Measurements from ENCODE around the gene TTLL11.
A peak's percentile ranks its signal among the peaks of the same experiment; 100 is the strongest.
"Not testable (repeated sequence)": the region's sequence is repeated elsewhere in the genome, so short reads cannot be mapped to it uniquely, and the experiment has no call there.

Gene TTLL11

DNA sequence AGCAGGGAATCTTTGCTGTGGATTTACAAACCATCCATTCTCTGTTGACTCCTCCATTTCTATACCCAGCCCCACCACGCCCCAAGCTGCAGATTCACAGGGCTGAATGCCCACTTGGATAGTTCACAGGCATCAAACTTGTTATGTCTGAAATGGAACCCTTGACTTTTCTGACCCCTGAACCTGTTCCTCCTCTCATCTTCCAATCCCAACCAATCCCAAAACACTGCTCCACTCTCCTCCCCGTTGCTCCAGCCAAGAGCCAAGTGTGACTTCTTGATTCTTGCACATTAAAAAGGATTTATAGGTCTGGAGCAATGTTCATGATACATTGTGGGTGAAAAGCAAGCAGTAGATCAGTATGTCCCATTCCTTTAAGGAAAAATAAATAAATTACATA lies 296.0 kb downstream of the TTLL11 start:
- no peak overlapping the region for H3K4me3 ChIP-seq (ENCODE audit: low read length)
- no peak for DNase-seq (ENCODE audit: low read depth)
- TF ChIP-seq, protein P1, sequence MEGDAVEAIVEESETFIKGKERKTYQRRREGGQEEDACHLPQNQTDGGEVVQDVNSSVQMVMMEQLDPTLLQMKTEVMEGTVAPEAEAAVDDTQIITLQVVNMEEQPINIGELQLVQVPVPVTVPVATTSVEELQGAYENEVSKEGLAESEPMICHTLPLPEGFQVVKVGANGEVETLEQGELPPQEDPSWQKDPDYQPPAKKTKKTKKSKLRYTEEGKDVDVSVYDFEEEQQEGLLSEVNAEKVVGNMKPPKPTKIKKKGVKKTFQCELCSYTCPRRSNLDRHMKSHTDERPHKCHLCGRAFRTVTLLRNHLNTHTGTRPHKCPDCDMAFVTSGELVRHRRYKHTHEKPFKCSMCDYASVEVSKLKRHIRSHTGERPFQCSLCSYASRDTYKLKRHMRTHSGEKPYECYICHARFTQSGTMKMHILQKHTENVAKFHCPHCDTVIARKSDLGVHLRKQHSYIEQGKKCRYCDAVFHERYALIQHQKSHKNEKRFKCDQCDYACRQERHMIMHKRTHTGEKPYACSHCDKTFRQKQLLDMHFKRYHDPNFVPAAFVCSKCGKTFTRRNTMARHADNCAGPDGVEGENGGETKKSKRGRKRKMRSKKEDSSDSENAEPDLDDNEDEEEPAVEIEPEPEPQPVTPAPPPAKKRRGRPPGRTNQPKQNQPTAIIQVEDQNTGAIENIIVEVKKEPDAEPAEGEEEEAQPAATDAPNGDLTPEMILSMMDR (IDR thresholded peaks at IDR 0.05; ENCODE audit: insufficient read depth, low read depth, low read length, missing control alignments) = no peak

DNA sequence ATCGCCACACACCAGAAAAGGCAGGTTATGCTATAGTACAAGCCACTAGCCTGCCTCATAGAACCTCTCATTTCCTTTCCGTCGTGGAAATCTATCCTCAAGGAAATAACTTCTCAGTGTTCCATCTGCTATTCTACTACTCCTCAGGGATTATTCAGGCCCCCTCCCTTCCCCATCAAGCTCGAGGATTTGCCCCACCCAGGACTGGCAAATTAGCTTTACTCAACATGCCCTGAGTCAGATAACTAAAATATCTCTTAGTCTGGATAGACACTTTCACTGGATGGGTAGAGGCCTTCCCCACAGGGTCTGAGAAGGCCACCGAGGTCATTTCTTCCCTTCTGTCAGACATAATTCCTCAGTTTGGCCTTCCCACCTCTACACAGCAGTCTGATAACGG lies 298.8 kb downstream of the TTLL11 start:
- H3K4me3 ChIP-seq (ENCODE audit: low read length); DNase-seq (ENCODE audit: low read depth): not testable (repeated sequence)

DNA sequence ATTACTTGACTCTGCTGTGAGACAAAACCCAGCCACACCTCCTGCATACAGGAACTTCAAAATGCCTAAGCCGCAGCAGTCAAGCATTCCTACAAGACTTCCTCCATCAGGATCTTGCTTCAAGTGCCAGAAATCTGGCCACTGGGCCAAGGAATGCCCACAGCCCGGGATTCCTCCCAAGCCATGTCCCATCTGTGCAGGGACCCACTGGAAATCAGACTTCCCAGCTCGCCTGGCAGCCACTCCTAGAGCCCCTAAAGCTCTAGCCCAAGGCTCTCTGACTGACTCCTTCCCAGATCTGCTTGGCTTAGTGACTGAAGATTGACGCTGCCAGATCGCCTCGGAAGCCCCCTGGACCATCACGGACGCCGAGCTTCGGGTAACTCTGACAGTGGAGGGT lies 300.6 kb downstream of the TTLL11 start:
- H3K4me3 ChIP-seq (ENCODE audit: low read length); DNase-seq (ENCODE audit: low read depth): not testable (repeated sequence)

DNA sequence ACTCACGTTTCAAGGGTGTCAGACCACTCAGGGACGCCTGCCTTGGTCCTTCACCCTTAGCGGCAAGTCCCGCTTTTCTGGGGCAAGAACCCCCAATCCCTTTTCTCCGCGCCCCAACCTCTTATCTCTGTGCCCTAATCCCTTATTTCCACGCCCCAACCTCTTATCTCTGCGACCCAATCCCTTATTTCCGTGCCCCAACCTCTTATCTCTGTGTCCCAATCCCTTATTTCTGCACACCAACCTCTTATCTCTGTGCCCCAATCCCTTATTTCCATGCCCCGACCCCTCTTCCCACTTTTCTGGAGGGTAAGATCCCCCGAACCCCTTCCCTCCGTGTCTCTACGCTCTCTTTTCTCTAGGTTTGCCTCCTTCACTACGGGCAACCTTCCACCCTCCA lies 302.3 kb downstream of the TTLL11 start:
- TF ChIP-seq, protein P1 (IDR thresholded peaks at IDR 0.05; ENCODE audit: insufficient read depth, low read depth, low read length, missing control alignments) = no peak
- H3K4me3 ChIP-seq (ENCODE audit: low read length) = no peak overlapping the region
- DNase-seq (ENCODE audit: low read depth) = no peak

DNA sequence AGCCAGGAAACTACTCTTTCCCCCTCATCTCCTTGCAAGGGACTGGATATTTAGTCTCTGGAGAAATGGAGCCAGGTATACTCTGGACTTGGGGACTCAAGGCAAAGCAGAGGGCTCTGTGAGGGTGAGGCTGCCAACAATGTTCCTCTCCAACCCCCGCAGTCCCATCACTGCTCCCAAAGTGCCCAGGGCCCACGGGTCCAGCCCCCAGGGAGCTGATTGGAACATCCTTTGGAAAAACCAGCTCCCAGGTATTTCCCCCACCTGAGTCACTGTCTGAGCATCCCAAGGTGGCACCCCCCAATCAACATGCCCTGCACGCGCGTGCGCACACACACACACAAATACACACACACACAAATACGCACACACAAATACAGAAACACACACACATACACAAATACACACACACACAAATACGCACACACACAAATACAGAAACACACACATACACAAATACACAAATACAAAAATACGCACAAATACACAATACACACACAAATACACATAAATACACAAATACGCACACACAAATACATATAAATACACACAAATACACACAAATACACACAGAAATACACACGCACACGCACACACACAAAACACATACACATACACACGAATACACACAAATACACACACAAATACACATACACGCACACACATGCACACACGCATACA lies 304.3 kb downstream of the TTLL11 start:
- peak; percentile 34 for DNase-seq (ENCODE audit: low read depth)
- H3K4me3 ChIP-seq (ENCODE audit: low read length) = no peak overlapping the region
- TF ChIP-seq, protein P1 (IDR thresholded peaks at IDR 0.05; ENCODE audit: insufficient read depth, low read depth, low read length, missing control alignments) = no peak

DNA sequence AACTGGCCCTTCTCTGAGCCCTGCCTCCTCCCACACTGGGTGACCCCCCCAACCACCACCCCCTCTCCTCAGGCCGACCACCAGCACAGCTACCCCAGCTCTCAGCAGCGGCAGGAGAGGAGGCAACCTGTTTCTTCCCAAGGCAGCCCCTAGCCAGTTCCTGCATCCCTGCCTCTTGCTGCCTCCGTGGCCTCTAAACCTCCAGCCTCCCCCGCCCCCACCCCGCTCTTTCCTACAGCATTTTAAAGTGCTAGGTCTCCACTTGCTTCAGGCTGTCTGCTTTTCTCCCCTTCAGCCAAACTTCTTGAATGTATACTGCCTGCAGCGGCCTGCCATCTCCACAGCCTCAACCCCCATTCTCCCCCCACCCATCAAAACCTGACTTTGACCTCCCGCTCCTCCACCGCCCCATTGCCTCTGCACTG lies 306.1 kb downstream of the TTLL11 start:
- no peak for DNase-seq (ENCODE audit: low read depth)
- H3K4me3 ChIP-seq (ENCODE audit: low read length) = no peak overlapping the region

DNA sequence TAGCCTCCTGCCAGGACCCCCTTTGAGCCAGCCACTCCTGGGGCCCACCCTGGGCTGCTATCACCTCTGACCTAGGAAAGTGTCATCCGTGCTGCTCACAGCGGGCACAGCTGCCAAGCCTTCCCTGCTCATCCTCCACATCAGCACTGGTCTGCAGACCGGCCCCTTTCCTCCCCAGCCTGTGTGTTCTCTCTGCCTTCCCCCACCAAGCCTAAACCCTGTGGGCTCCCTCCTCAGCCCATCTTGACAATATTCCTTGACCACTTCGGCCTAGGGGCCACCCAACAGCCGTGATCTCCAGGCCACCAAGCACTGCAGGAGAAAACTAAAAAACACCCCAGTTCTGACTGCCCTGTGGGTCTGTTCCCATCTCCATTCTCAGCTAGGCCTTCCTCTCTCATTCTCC lies 306.6 kb downstream of the TTLL11 start:
- no peak overlapping the region for H3K4me3 ChIP-seq (ENCODE audit: low read length)
- TF ChIP-seq, protein P1 (IDR thresholded peaks at IDR 0.05; ENCODE audit: insufficient read depth, low read depth, low read length, missing control alignments) = no peak
- DNase-seq (ENCODE audit: low read depth) = no peak

More for the DNA sequence above, 306.1 kb downstream of the TTLL11 start:
- TF ChIP-seq, protein P1 (IDR thresholded peaks at IDR 0.05; ENCODE audit: insufficient read depth, low read depth, low read length, missing control alignments) = no peak

DNA sequence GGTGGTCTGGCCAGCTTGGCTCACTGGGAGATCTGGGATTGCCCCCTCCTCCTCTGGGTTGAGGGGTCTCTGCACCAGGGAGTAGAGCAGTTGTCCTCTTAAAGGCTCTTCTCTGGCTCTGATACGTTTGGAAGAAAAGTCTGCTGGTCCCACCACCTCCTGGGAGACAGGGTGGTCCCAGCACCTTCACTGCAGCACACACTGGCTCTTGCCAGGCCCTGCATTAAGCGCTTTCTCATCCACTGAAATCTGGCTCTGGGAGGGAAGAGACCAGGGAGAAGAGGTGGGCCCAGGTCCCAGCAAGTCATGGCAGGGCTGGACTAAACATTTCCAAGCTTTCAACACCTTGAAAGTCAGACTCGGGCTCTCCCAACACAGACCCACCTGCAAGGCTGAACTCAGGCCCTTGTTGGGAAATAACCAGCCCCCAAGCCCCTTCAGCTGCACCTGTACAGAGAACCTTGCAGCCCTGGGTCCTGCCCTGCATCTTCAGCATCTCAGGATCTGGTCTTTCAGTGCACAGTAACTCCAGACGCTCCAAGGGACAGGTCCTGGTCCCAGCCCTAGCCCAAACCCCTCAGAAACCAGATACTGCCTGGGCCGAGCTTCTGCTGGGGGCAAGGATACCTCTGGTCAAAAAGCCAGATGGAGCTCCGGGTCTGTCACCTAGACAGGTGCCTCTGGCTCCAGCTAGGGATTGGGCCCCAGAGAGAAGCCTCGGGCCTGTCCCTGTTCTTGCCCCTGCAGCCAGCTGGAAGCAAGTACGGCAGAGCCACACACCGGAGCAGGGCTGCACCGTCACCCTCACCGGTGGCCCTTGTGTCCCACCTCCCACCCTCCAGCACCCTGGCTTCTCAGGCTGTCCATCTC lies 307.2 kb downstream of the TTLL11 start:
- no peak for DNase-seq (ENCODE audit: low read depth)
- TF ChIP-seq, protein P1 (IDR thresholded peaks at IDR 0.05; ENCODE audit: insufficient read depth, low read depth, low read length, missing control alignments) = no peak
- H3K4me3 ChIP-seq (ENCODE audit: low read length) = no peak overlapping the region
